Muscle of leg (tissue), 11 donors: Measurements from ENCODE around the gene ABHD1. TPM values are rescaled to one million over a fixed set of nuclear protein-coding genes. Genes with fewer than 3 reads are reported as not detected.

Source experiments
- DNase-seq: peaks from one replicate; pipeline ENCODE4 v3.0.0; 2013
- H3K27ac ChIP-seq: one replicate; pipeline ENCODE4 v1.5.1; 2013; ENCODE audit warnings: mild to moderate bottlenecking, low read length, control low read depth
- H3K27me3 ChIP-seq: one replicate; pipeline ENCODE4 v1.6.1; 2013; ENCODE audit warnings: low read length; ENCODE audit not compliant: control insufficient read depth, insufficient read depth
- H3K36me3 ChIP-seq: one replicate; pipeline ENCODE4 v1.6.1; 2013; ENCODE audit warnings: low read length; ENCODE audit not compliant: control insufficient read depth, insufficient read depth
- H3K4me1 ChIP-seq: one replicate; pipeline ENCODE4 v1.6.1; 2013; ENCODE audit warnings: low read length; ENCODE audit not compliant: control insufficient read depth, insufficient read depth
- H3K4me3 ChIP-seq: one replicate; pipeline ENCODE4 v1.5.1; 2013; ENCODE audit warnings: low read length, control low read depth
- H3K9me3 ChIP-seq: replicated peaks from 2 replicates; pipeline ENCODE4 v1.6.1; 2013; ENCODE audit warnings: low read depth, low read length; ENCODE audit not compliant: control insufficient read depth
- WGBS: methylation state at CpG from one replicate; pipeline ENCODE4 v1.1.5; 2013; ENCODE audit warnings: missing lambda C conversion rate; ENCODE audit not compliant: insufficient coverage; 5-methylcytosine and 5-hydroxymethylcytosine counted together
- polyA plus RNA-seq, 8 donors: library from polyadenylated mRNA; unstranded; fragments of 120-200 nt; gene quantifications; one replicate each; pipeline versions ENCODE4 v1.2.1 to v1.2.3, GENCODE V29; 2013; ENCODE audit warnings: inconsistent platforms in 1 of 8, low replicate concordance in 1 of 8; ENCODE audit not compliant: insufficient read length in 8 of 8, insufficient read depth in 1 of 8
- total RNA-seq: library from RNA; stranded (reverse); fragments of 120-200 nt; gene quantifications from one replicate; pipeline ENCODE4 v1.2.4, GENCODE V29; 2013

ABHD1 gene
- total and polyA plus RNA-seq, 9 donors: 0.04 to 0.45 (median 0.23) TPM

GRCh38 chr2:27127883-27128667 is 4.5 kb downstream of the ABHD1 start:
- H3K9me3 ChIP-seq: no peaks in the 10 kb centered on the region
- no peak overlapping the region for H3K27ac ChIP-seq
- no peak overlapping the region for H3K4me3 ChIP-seq
- no peak for DNase-seq
- H3K27me3 ChIP-seq: peaks cover 4% of the 10 kb centered on the region
- H3K36me3 ChIP-seq: peaks cover 37% of the 10 kb centered on the region
- WGBS: 96% methylated on average over 5 of the region's 9 CpGs
- peaks cover 12% of the 10 kb centered on the region for H3K4me1 ChIP-seq

- DNase-seq: no peak
- whole genome bisulfite sequencing: 85% methylated on average over 8 of the region's 11 CpGs
Observed at GRCh38 chr2:27128668-27129571, 5.3 kb downstream of the ABHD1 start.

GRCh38 chr2:27130396-27130795 is 6.8 kb downstream of the ABHD1 start:
- peaks cover 17% of the 10 kb centered on the region for H3K4me1 ChIP-seq
- no peak for DNase-seq
- H3K36me3 ChIP-seq: peaks cover 37% of the 10 kb centered on the region
- H3K9me3 ChIP-seq: no peaks in the 10 kb centered on the region
- H3K4me3 ChIP-seq: no peak overlapping the region
- WGBS: 89% methylated on average over 10 of the region's 10 CpGs
- no peak overlapping the region for H3K27ac ChIP-seq
- H3K27me3 ChIP-seq: no peaks in the 10 kb centered on the region

More at GRCh38 chr2:27128668-27129571, 5.3 kb downstream of the ABHD1 start:
- H3K27me3 ChIP-seq: peaks cover 1% of the 10 kb centered on the region
- H3K27ac ChIP-seq: no peak overlapping the region
- H3K9me3 ChIP-seq: no peaks in the 10 kb centered on the region
- peaks cover 37% of the 10 kb centered on the region for H3K36me3 ChIP-seq
- H3K4me3 ChIP-seq: no peak overlapping the region
- peaks cover 13% of the 10 kb centered on the region for H3K4me1 ChIP-seq

GRCh38 chr2:27131429-27131828 is 7.8 kb downstream of the ABHD1 start:
- 89% methylated on average over 10 of the region's 11 CpGs for WGBS
- Histone ChIP-seq H3K36me3 (peaks cover 37% of the 10 kb centered on the region), H3K9me3 (no peaks in the 10 kb centered on the region), H3K4me1 (peaks cover 17% of the 10 kb centered on the region), H3K27me3 (no peaks in the 10 kb centered on the region), H3K27ac (no peak overlapping the region), H3K4me3 (no peak overlapping the region)
- DNase-seq: no peak

- peaks cover 17% of the 10 kb centered on the region for H3K4me1 ChIP-seq
- H3K27me3 ChIP-seq: no peaks in the 10 kb centered on the region
- DNase-seq: no peak
Observed at GRCh38 chr2:27133195-27133875, 9.7 kb downstream of the ABHD1 start.

GRCh38 chr2:27133905-27134780 is 10.5 kb downstream of the ABHD1 start, which contains the start of gene PREB:
Gene PREB (minus strand): TSS chr2:27134636. CDS start chr2:27134421, 215 bp downstream.
- WGBS: 0% methylated on average over 81 of the region's 86 CpGs
- Histone ChIP-seq H3K27me3 (no peaks in the 10 kb centered on the region), H3K4me1 (peaks cover 17% of the 10 kb centered on the region), H3K27ac (peak within 1 kb of the TSS; percentile 75), H3K9me3 (no peaks in the 10 kb centered on the region), H3K4me3 (peak within 1 kb of the TSS; percentile 93), H3K36me3 (peaks cover 37% of the 10 kb centered on the region)
- peak; percentile 98 for DNase-seq

More at GRCh38 chr2:27133195-27133875, 9.7 kb downstream of the ABHD1 start:
- Histone ChIP-seq H3K9me3 (no peaks in the 10 kb centered on the region), H3K4me3 (peak overlapping the region; percentile 93), H3K27ac (no peak overlapping the region), H3K36me3 (peaks cover 37% of the 10 kb centered on the region)
- WGBS: 53% methylated on average over 8 of the region's 14 CpGs

GRCh38 chr2:27134781-27135477 is 11.3 kb downstream of the ABHD1 start:
- Histone ChIP-seq H3K27me3 (no peaks in the 10 kb centered on the region), H3K4me3 (peak overlapping the region; percentile 25), H3K4me1 (peaks cover 17% of the 10 kb centered on the region), H3K9me3 (no peaks in the 10 kb centered on the region), H3K36me3 (peaks cover 30% of the 10 kb centered on the region), H3K27ac (peak overlapping the region; percentile 51)
- WGBS: 66% methylated on average over 20 of the region's 33 CpGs
- no peak for DNase-seq

GRCh38 chr2:27135478-27135955 is 11.9 kb downstream of the ABHD1 start:
- H3K4me1 ChIP-seq: peaks cover 17% of the 10 kb centered on the region
- no peak overlapping the region for H3K27ac ChIP-seq
- H3K36me3 ChIP-seq: peaks cover 25% of the 10 kb centered on the region
- no peaks in the 10 kb centered on the region for H3K27me3 ChIP-seq
- H3K9me3 ChIP-seq: no peaks in the 10 kb centered on the region
- no peak for DNase-seq
- WGBS: 91% methylated on average over 9 of the region's 12 CpGs
- H3K4me3 ChIP-seq: no peak overlapping the region

GRCh38 chr2:27136751-27137150 is 13.1 kb downstream of the ABHD1 start:
- Histone ChIP-seq H3K27me3 (no peaks in the 10 kb centered on the region), H3K9me3 (no peaks in the 10 kb centered on the region), H3K4me3 (no peak overlapping the region), H3K27ac (no peak overlapping the region), H3K36me3 (peaks cover 12% of the 10 kb centered on the region), H3K4me1 (peaks cover 17% of the 10 kb centered on the region)
- DNase-seq: no peak
- WGBS: 89% methylated on average over 6 of the region's 7 CpGs
